T-helper 17 cell (primary cell): Measurements from ENCODE around the gene FOXR2. TPM values are rescaled to one million over a fixed set of nuclear protein-coding genes. Genes with fewer than 3 reads are reported as not detected.

Experiments used
- ATAC-seq: fragments of 150-1000 bp; cut with Tn5 transposase; 2 replicates; pipeline ENCODE4 v1.10.0; 2021; ENCODE audit warnings: mild to moderate bottlenecking, moderate library complexity
- DNase-seq, 3 donors: peaks; one replicate each; pipeline versions ENCODE4 v3.0.0 to v3.0.0-alpha.2; 2020 to 2021
- H3K9me3 ChIP-seq: one replicate; pipeline ENCODE4 v1.7.0; 2013; ENCODE audit warnings: low read length, mild to moderate bottlenecking; ENCODE audit not compliant: control insufficient read depth, poor library complexity, severe bottlenecking
- H3K27ac Mint-ChIP-seq: one replicate; pipeline ENCODE4 v1.8.0; 2022; ENCODE audit warnings: mild to moderate bottlenecking, moderate library complexity, mixed read lengths
- H3K27me3 Mint-ChIP-seq: one replicate; pipeline ENCODE4 v1.8.0; 2022; ENCODE audit warnings: mixed read lengths
- H3K36me3 Mint-ChIP-seq: one replicate; pipeline ENCODE4 v1.8.0; 2022; ENCODE audit warnings: low read depth, mixed read lengths
- H3K4me1 Mint-ChIP-seq: one replicate; pipeline ENCODE4 v1.8.0; 2022; ENCODE audit warnings: mild to moderate bottlenecking, mixed read lengths
- H3K4me3 Mint-ChIP-seq: one replicate; pipeline ENCODE4 v1.8.0; 2022; ENCODE audit warnings: mild to moderate bottlenecking, moderate library complexity, mixed read lengths
- total RNA-seq, 4 donors: library from RNA in 2 of 4; stranded (reverse) in 2 of 4; gene quantifications; one replicate each; pipeline ENCODE4 v1.2.3 and lab custom pipeline; 2022 to 2026

FOXR2 gene, protein sequence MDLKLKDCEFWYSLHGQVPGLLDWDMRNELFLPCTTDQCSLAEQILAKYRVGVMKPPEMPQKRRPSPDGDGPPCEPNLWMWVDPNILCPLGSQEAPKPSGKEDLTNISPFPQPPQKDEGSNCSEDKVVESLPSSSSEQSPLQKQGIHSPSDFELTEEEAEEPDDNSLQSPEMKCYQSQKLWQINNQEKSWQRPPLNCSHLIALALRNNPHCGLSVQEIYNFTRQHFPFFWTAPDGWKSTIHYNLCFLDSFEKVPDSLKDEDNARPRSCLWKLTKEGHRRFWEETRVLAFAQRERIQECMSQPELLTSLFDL
- total RNA-seq = not detected
- 0 reads per million in 2 donors for total RNA-seq (lab: John Stamatoyannopoulos, UW)

DNA sequence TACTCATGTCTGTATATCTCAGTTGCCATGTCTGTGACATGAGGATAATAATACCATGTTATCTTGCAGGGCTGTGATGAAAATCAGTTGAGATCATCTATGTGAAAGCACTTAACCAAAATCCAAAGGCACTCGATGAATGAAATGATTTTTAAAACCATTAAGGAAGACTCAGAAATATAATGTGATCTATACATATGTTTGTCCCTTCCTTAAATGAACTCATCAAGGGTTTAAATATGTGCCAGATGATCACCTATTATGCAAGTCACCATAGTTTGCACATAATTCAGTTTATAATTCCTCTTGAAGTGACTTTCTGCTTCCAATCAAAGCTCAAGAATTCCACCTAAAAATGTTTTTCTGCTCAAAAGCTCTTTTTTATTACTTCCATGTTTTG is at the start of gene FOXR2:
TSS of gene FOXR2 (plus strand) at position 301 of the 400 bp plus-strand sequence. CDS start 312 bp downstream, outside the sequence.
- peaks cover 2% of the 10 kb centered on the region for H3K36me3 Mint-ChIP-seq
- H3K27ac Mint-ChIP-seq = no peak within 1 kb of the TSS
- H3K4me3 Mint-ChIP-seq = no peak within 1 kb of the TSS
- H3K4me1 Mint-ChIP-seq = peaks cover 3% of the 10 kb centered on the region
- no peak for ATAC-seq
- H3K27me3 Mint-ChIP-seq = no peaks in the 10 kb centered on the region
- no peak for DNase-seq
- no peaks in the 10 kb centered on the region for H3K9me3 ChIP-seq

DNA sequence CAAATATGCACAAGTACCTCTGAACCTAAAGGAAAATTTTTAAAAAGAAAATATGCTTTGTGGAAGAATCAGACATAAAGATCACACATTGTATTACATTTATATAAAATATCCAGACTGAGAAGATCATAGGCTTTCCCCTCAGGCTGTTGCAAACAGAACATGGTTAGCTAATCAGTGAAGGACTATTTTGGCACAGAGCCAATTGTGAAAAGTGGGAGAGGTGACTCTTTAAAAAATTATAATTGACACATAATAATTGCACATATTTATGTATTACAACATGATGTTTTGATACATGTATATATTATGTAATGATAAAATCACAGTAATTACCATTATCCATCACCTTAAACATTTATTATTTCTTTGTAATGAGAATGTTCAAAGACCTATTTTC is 44.1 kb upstream of the FOXR2 start:
- H3K4me3 Mint-ChIP-seq = no peak overlapping the region
- ATAC-seq (no peak), DNase-seq (no peak)
- no peaks in the 10 kb centered on the region for H3K4me1 Mint-ChIP-seq
- no peaks in the 10 kb centered on the region for H3K36me3 Mint-ChIP-seq
- H3K27ac Mint-ChIP-seq = no peak overlapping the region
- no peaks in the 10 kb centered on the region for H3K27me3 Mint-ChIP-seq
- no peaks in the 10 kb centered on the region for H3K9me3 ChIP-seq

GRCh38 chrX:55582447-55582846 is 40.8 kb upstream of the FOXR2 start:
- no peaks in the 10 kb centered on the region for H3K4me1 Mint-ChIP-seq
- no peaks in the 10 kb centered on the region for H3K9me3 ChIP-seq
- no peaks in the 10 kb centered on the region for H3K36me3 Mint-ChIP-seq
- H3K27me3 Mint-ChIP-seq = no peaks in the 10 kb centered on the region
- ATAC-seq = no peak
- H3K27ac Mint-ChIP-seq = no peak overlapping the region
- no peak for DNase-seq
- no peak overlapping the region for H3K4me3 Mint-ChIP-seq

- ATAC-seq (no peak), DNase-seq (no peak)
- Mint-ChIP-seq H3K36me3 (no peaks in the 10 kb centered on the region), H3K27me3 (no peaks in the 10 kb centered on the region), H3K4me3 (no peak overlapping the region), H3K27ac (no peak overlapping the region), H3K4me1 (no peaks in the 10 kb centered on the region)
- H3K9me3 ChIP-seq = no peaks in the 10 kb centered on the region
Observed at GRCh38 chrX:55593296-55593695, 29.9 kb upstream of the FOXR2 start.

DNA sequence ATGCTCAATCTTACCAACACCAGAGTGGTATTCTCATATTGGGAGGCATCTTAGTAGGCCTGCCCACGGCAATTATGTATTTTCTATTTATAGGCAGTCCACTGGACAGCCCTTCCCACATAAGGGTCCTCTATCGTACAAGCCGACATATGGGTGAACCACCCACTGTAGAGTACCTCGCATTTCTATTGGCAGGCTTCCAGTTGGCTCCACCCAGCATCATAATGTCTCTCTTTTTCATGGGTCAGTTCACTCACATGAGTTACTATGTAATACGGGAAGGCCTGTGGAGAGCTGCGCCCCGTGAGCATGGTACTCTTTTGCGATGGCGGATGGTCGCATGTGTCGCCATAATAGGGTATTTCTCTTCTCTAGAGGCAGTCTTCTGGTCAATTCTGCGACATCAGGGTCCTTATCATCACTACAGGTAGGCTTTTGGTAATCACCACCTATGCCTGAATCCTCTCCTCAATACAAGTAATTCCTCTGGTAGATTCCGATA is 29.4 kb upstream of the FOXR2 start:
- ATAC-seq = no peak
- DNase-seq = no peak
- no peak overlapping the region for H3K4me3 Mint-ChIP-seq
- H3K9me3 ChIP-seq = no peaks in the 10 kb centered on the region
- H3K27me3 Mint-ChIP-seq = no peaks in the 10 kb centered on the region
- no peaks in the 10 kb centered on the region for H3K4me1 Mint-ChIP-seq
- H3K27ac Mint-ChIP-seq = no peak overlapping the region
- H3K36me3 Mint-ChIP-seq = no peaks in the 10 kb centered on the region

GRCh38 chrX:55598333-55598732 is 24.9 kb upstream of the FOXR2 start:
- H3K4me1 Mint-ChIP-seq = no peaks in the 10 kb centered on the region
- H3K27ac Mint-ChIP-seq = no peak overlapping the region
- no peaks in the 10 kb centered on the region for H3K9me3 ChIP-seq
- ATAC-seq (no peak), DNase-seq (no peak)
- H3K4me3 Mint-ChIP-seq = no peak overlapping the region
- no peaks in the 10 kb centered on the region for H3K27me3 Mint-ChIP-seq
- no peaks in the 10 kb centered on the region for H3K36me3 Mint-ChIP-seq

DNA sequence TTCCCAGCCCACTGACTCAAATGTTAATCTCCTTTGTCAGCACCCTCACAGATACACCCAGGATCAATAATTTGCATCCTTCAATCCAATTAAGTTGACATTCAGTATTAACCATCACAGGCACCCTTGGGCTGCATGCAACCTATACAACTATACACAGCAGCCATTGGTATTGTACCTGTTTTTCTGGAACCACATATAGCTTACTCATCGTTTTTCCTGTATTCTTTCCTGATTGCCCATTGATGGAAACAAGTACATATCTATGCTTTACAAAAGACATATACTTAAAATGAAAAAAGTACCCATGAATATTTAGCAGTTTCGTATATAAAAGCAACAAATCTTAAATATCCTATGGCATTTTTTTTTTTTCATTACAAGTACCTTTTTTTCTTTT is 3.7 kb upstream of the FOXR2 start:
- no peaks in the 10 kb centered on the region for H3K9me3 ChIP-seq
- DNase-seq (no peak), ATAC-seq (no peak)
- H3K27ac Mint-ChIP-seq = no peak overlapping the region
- H3K27me3 Mint-ChIP-seq = no peaks in the 10 kb centered on the region
- H3K4me3 Mint-ChIP-seq = no peak overlapping the region
- no peaks in the 10 kb centered on the region for H3K4me1 Mint-ChIP-seq
- no peaks in the 10 kb centered on the region for H3K36me3 Mint-ChIP-seq

DNA sequence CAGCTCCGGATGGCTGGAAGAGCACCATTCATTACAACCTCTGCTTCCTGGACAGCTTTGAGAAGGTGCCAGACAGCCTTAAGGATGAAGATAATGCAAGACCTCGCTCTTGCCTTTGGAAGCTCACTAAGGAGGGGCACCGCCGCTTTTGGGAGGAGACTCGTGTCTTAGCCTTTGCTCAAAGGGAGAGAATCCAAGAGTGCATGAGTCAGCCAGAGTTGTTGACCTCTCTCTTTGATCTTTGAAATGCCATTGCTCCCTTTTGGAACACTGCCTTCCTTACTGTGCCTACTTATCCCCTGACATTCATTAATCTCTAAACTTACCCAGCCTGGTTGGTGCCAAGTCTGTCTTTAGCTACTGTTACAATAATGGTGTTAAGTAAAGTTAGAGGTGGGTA is 1.2 kb downstream of the FOXR2 start:
- no peaks in the 10 kb centered on the region for H3K9me3 ChIP-seq
- H3K36me3 Mint-ChIP-seq = peaks cover 2% of the 10 kb centered on the region
- ATAC-seq = no peak
- DNase-seq = no peak
- H3K4me1 Mint-ChIP-seq = peaks cover 3% of the 10 kb centered on the region
- H3K4me3 Mint-ChIP-seq = no peak overlapping the region
- no peaks in the 10 kb centered on the region for H3K27me3 Mint-ChIP-seq
- H3K27ac Mint-ChIP-seq = no peak overlapping the region

GRCh38 chrX:55636109-55636508 is 12.9 kb downstream of the FOXR2 start:
- no peak overlapping the region for H3K27ac Mint-ChIP-seq

DNA sequence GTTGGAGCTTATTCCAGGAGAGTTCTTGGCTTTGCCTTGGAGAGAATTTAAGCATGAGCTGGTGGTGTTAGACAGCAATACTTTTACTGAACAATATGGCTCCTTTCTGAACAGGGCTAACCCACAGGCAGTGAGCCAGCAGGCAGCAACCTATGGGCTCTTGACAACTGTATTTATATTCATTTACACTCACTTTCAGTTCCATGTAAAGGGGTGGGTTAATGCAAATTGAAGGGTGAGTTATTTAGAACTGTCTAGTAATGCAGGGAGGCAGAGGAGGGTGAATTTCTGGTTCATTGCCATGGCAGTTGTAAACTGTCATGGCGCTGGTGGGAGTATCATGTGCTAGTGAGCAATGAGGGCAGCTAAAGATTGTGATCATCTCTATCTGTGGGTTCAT is 15.7 kb downstream of the FOXR2 start:
- Mint-ChIP-seq H3K27ac (no peak overlapping the region), H3K4me3 (no peak overlapping the region), H3K36me3 (no peaks in the 10 kb centered on the region), H3K4me1 (no peaks in the 10 kb centered on the region), H3K27me3 (no peaks in the 10 kb centered on the region)
- no peak for ATAC-seq
- DNase-seq = no peak
- no peaks in the 10 kb centered on the region for H3K9me3 ChIP-seq

More at GRCh38 chrX:55636109-55636508, 12.9 kb downstream of the FOXR2 start:
- H3K36me3 Mint-ChIP-seq = no peaks in the 10 kb centered on the region
- DNase-seq (no peak), ATAC-seq (no peak)
- no peaks in the 10 kb centered on the region for H3K27me3 Mint-ChIP-seq
- no peaks in the 10 kb centered on the region for H3K4me1 Mint-ChIP-seq
- H3K4me3 Mint-ChIP-seq = no peak overlapping the region
- H3K9me3 ChIP-seq = no peaks in the 10 kb centered on the region

GRCh38 chrX:55640854-55641253 is 17.7 kb downstream of the FOXR2 start:
- DNase-seq (no peak), ATAC-seq (no peak)
- H3K27ac Mint-ChIP-seq = no peak overlapping the region
- H3K9me3 ChIP-seq = no peaks in the 10 kb centered on the region
- no peaks in the 10 kb centered on the region for H3K36me3 Mint-ChIP-seq
- H3K27me3 Mint-ChIP-seq = no peaks in the 10 kb centered on the region
- H3K4me1 Mint-ChIP-seq = no peaks in the 10 kb centered on the region
- H3K4me3 Mint-ChIP-seq = no peak overlapping the region

DNA sequence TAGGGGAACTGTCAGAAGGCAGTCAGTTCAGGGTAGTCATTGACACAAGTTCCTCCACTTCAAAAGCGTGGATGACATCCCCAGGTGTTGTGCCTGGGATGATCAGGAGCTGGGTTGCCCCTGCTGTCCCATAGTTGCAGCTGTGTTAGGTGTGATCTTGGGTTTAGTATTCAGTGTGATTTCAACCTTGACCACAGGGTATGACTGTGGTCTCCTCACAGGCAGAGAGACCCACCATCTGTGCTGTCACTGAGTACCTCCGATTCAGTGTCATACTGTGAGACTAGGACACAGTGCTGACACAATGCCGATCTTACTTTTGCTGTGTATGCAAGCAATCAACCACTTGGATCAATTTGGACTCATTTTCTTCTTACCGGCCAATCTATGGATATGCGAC is 25.2 kb downstream of the FOXR2 start:
- Mint-ChIP-seq H3K4me3 (no peak overlapping the region), H3K4me1 (no peaks in the 10 kb centered on the region), H3K36me3 (no peaks in the 10 kb centered on the region), H3K27me3 (no peaks in the 10 kb centered on the region), H3K27ac (no peak overlapping the region)
- no peaks in the 10 kb centered on the region for H3K9me3 ChIP-seq
- no peak for DNase-seq
- no peak for ATAC-seq

GRCh38 chrX:55659931-55660330 is 36.7 kb downstream of the FOXR2 start:
- Mint-ChIP-seq H3K4me3 (no peak overlapping the region), H3K4me1 (peaks cover 4% of the 10 kb centered on the region), H3K36me3 (no peaks in the 10 kb centered on the region), H3K27ac (no peak overlapping the region), H3K27me3 (no peaks in the 10 kb centered on the region)
- DNase-seq = no peak
- ATAC-seq = no peak
- H3K9me3 ChIP-seq = no peaks in the 10 kb centered on the region

GRCh38 chrX:55663584-55663983 is 40.4 kb downstream of the FOXR2 start:
- ATAC-seq = no peak
- H3K4me1 Mint-ChIP-seq = peaks cover 4% of the 10 kb centered on the region
- no peaks in the 10 kb centered on the region for H3K9me3 ChIP-seq

More at GRCh38 chrX:55663584-55663983, 40.4 kb downstream of the FOXR2 start:
- Mint-ChIP-seq H3K4me3 (no peak overlapping the region), H3K27ac (no peak overlapping the region), H3K27me3 (no peaks in the 10 kb centered on the region), H3K36me3 (no peaks in the 10 kb centered on the region)
- DNase-seq = no peak
